NT2/D1 (cell line): Measurements from ENCODE around the gene STH.

Experiments
- YY1 ChIP-seq: IDR thresholded peaks from 2 replicates; pipeline ENCODE4 v1.6.1; 2011; ENCODE audit not compliant: insufficient read length, insufficient read depth
- ZNF274 ChIP-seq: IDR thresholded peaks from 2 replicates; pipeline ENCODE4 v1.6.1; 2011; ENCODE audit warnings: mild to moderate bottlenecking, low read depth, low read length

DNA sequence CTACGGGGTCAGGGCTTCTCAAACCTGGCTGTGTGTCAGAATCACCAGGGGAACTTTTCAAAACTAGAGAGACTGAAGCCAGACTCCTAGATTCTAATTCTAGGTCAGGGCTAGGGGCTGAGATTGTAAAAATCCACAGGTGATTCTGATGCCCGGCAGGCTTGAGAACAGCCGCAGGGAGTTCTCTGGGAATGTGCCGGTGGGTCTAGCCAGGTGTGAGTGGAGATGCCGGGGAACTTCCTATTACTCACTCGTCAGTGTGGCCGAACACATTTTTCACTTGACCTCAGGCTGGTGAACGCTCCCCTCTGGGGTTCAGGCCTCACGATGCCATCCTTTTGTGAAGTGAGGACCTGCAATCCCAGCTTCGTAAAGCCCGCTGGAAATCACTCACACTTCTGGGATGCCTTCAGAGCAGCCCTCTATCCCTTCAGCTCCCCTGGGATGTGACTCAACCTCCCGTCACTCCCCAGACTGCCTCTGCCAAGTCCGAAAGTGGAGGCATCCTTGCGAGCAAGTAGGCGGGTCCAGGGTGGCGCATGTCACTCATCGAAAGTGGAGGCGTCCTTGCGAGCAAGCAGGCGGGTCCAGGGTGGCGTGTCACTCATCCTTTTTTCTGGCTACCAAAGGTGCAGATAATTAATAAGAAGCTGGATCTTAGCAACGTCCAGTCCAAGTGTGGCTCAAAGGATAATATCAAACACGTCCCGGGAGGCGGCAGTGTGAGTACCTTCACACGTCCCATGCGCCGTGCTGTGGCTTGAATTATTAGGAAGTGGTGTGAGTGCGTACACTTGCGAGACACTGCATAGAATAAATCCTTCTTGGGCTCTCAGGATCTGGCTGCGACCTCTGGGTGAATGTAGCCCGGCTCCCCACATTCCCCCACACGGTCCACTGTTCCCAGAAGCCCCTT, 10.9 kb downstream of the STH start:
- no peak for TF ChIP-seq ZNF274
- no peak for TF ChIP-seq YY1
